GM12873 (cell line): ENCODE measurements around the gene ZNF536.

Source experiments
- CTCF ChIP-seq: IDR thresholded peaks from 2 replicates; pipeline ENCODE4 v1.5.1; 2012; ENCODE audit warnings: low read depth, mild to moderate bottlenecking, moderate library complexity, low read length, control low read depth; ENCODE audit not compliant: insufficient read depth; ENCODE audit errors: missing control alignments

The ZNF536 gene

GRCh38 chr19:30328096-30328495 lies 44.1 kb upstream of the ZNF536 start:
- no peak for TF ChIP-seq CTCF

- no peak for TF ChIP-seq CTCF
Observed at GRCh38 chr19:30330266-30330665, 41.9 kb upstream of the ZNF536 start.

DNA sequence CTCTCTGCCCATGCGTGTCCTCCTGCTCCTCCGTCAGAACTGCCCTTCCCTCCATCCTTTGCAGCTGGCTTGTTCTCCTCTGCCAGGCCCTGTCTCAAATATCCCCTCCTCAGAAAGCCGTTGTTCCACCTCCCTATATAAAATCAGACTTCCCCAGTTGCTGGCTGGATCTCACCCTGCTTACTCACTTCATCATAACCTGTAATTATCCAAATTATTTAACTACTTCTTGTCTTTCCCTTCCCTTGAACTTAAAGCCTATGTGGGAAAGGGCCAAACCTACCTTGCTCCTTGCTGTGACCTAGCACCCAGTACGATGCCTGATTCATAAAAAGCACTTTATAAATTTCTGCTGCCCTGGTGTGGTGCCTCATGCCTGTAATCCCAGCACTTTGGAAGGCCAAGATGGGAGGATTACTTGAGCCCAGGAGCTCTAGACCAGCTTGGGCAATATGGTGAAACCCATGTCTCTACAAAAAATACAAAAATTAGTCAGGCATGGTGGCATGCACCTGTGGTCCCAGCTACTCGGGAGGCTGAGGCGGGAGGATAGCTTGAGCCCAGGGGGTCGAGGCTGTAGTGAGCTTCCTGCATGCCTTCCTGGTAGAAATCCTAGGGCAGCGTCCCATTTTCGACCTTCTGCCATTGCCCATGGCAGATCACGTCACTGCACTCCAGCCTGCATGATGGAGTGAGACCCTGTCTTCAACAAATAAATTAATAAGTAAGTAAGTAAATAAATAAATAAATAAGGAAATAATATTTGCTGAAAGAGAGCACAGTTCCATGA lies 39.5 kb upstream of the ZNF536 start:
- TF ChIP-seq CTCF, result no peak

DNA sequence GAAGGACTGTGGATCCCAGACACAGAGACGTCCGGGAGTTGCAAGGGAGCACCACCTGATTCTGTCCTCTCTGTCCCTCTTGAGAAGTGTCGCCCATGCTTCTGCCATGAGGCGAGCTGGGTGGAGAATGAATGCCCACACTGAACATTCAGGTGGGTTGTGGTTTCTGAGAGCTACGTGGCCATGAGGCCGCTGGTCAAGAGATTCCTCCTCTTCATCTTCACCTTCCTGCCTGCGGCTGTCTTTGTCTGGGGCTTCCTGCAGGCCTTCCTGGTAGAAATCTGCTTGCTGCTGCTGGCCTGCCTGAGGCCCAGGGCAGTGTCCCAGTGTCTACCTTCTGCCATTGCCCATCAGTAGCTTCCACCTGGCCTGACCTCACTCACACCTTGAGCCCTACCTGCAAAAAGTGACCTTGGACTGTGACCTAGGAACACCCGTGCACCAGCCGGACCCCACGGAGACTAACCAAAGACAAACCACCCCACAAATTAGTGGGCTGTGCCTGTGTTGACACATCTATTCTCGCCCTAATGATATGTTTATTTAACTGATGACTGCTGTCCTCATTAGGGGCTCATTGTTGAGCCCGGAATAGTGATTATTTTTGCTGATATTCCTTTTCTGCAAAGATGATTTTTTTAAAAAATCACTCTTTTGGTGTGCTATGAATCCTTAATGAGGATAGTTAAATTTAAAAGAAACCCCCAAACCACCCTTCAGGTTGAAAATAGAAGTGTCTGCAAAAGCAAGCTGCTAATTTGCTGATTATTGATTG lies 38.7 kb upstream of the ZNF536 start:
- no peak for TF ChIP-seq CTCF

DNA sequence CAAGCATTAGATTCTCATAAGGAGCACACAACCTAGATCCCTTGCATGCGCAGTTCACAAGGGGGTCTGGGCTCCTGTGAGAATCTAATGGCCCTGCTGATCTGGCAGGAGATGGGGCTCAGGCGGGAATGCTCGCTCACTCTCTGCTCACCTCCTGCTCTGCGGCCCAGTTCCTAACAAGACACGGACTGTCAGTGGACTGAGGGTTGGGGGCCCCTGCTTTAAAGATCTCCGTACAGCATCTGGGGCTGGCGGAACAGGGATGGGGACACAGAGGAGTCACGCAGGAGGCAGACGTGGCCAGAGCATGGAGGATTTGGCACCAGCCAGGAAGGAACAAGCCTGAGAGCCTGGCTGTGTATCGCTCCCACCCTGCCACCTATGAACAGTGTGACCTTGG lies 37.3 kb upstream of the ZNF536 start:
- TF ChIP-seq CTCF, result no peak

DNA sequence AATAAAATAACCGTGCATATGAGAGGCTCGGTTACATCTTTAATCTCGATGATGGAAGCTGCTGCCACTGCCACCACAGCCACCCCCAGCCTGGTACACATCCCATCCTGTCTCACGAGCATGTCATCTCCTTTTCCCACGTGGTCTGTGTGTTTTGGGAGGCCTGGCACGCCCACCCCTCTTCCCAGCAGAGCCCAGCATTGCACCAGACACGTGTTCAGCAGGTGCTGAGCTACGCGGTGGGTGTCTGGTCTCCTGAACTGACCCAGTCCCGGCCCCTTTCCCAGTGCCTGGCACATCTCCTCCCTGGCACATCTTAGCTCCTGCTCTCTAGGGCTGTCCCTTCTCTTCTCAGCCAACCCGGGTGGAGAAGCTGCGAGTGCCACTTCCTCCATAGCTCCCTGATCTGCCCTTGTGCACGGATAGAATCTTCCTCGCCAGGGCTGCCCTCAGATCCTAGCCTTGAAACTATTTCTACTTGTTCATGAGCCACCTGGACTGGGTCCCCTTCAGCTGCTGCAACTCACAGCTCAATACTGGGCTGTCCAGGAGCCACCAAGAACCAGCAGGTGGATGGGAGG lies 36.8 kb upstream of the ZNF536 start:
- no peak for TF ChIP-seq CTCF

DNA sequence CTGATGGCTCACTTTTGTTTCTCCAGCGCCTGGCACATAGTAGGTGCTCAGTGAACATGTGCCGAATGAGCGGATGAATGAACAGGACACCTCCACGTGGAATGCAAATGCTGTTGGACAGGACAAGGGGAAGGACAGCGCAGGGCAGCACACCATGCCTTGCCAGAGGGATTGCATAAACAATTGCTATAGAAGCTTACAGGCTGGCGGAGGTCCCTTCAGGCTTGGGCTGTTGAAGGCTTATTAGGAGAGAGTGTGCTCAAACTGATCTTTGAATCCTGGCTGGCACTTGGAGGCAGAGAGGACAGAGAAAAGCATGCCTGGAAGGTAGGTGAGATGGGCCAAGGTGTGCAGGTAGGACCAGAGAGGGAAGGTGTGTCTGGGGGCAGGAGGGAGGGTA lies 35.9 kb upstream of the ZNF536 start:
- no peak for TF ChIP-seq CTCF
